A549 (cell line): Measurements from ENCODE around the gene SBF1. TPM values are rescaled to one million over a fixed set of nuclear protein-coding genes. Genes with fewer than 3 reads are reported as not detected.

ENCODE experiments used
- ATAC-seq, 2 experiments: fragments of 200-7000 bp in 1 of 2; fragments of >200 bp in 1 of 2; cut with Nextera tagmentation in 1 of 2; cut with Tn5 transposase in 1 of 2; 3 replicates each; pipeline versions ENCODE4 v1.8.0 to v1.9.1; 2018 to 2020; ENCODE audit warnings: mild to moderate bottlenecking in 1 of 2, moderate library complexity in 1 of 2
- CTCF ChIA-PET: fragments of 300-600 bp; sonication (Branson Sonifier 250); formaldehyde crosslinking; extraction: SDS; loops from one replicate; lab custom pipeline; 2021; ENCODE audit warnings: antibody characterized with exemption, inconsistent platforms; lab: Yijun Ruan, JAX
- POLR2A ChIA-PET: fragments of 350-600 bp; formaldehyde crosslinking; extraction: SDS; loops from one replicate; lab custom pipeline; 2021; ENCODE audit warnings: antibody characterized with exemption, inconsistent platforms; lab: Yijun Ruan, JAX
- DNase-seq, 2 experiments: peaks; one replicate each; pipeline versions ENCODE4 v3.0.0 to v3.0.0-alpha.2; 2011 to 2016; ENCODE audit warnings: low read depth in 1 of 2, low spot score in 1 of 2
- FAIRE-seq: peaks from 2 replicates; lab custom pipeline; 2011; peaks lifted over from hg19 to GRCh38; lab: Jason Lieb, UNC
- H3K27ac ChIP-seq, 2 experiments: fragments of >200 bp; sonication (Bioruptor Twin); formaldehyde crosslinking; 3 replicates each; pipeline ENCODE4 v1.5.1; 2016 to 2017
- H3K4me1 ChIP-seq: fragments of >200 bp; sonication (Bioruptor Twin); formaldehyde crosslinking; 3 replicates; pipeline ENCODE4 v1.6.1; 2016
- H3K4me2 ChIP-seq: fragments of >200 bp; sonication (Bioruptor Twin); formaldehyde crosslinking; 3 replicates; pipeline ENCODE4 v1.6.1; 2016
- H3K4me3 ChIP-seq: fragments of >200 bp; sonication (Bioruptor Twin); formaldehyde crosslinking; 3 replicates; pipeline ENCODE4 v1.5.1; 2016
- H3K9me3 ChIP-seq: fragments of >200 bp; sonication (Bioruptor Twin); formaldehyde crosslinking; 3 replicates; pipeline ENCODE4 v1.6.1; 2016
- CBX2 ChIP-seq: fragments of 200-600 bp; sonication (generic); IDR thresholded peaks from 2 replicates; pipeline ENCODE4 v1.6.1; 2016; ENCODE audit warnings: low read depth, mild to moderate bottlenecking, borderline replicate concordance
- EHMT2 ChIP-seq: fragments of 200-600 bp; sonication (generic); IDR thresholded peaks from 2 replicates; pipeline ENCODE4 v1.6.1; 2016; ENCODE audit warnings: antibody characterized with exemption, low read depth, mild to moderate bottlenecking, moderate library complexity
- FOSL2 ChIP-seq, 2 experiments: fragments of 450-650 bp in 1 of 2; fragments of >200 bp in 1 of 2; sonication (Bioruptor Twin) in 1 of 2; formaldehyde crosslinking; IDR thresholded peaks; 2 replicates each; pipeline versions ENCODE4 v1.5.0 to v1.6.1; 2016 to 2020; ENCODE audit warnings: mild to moderate bottlenecking in 1 of 2, moderate library complexity in 1 of 2
- MYC ChIP-seq: IDR thresholded peaks from 2 replicates; pipeline ENCODE4 v1.6.1; 2012; ENCODE audit warnings: mild to moderate bottlenecking, inconsistent platforms, low read length, improper control_type of control experiment, borderline replicate concordance
- RAD21 ChIP-seq, 2 experiments: fragments of >200 bp in 1 of 2; sonication (Bioruptor Twin) in 1 of 2; formaldehyde crosslinking in 1 of 2; IDR thresholded peaks in 1 of 2; conservative IDR thresholded peaks in 1 of 2; 2 replicates in 1 of 2; 3 replicates in 1 of 2; pipeline ENCODE4 v1.6.1; 2012 to 2018; ENCODE audit warnings: inconsistent platforms in 1 of 2
- RARB ChIP-seq: fragments of 250-450 bp; sonication (Bioruptor Pico); IDR thresholded peaks from 2 replicates; pipeline ENCODE4 v1.8.0; 2021; ENCODE audit warnings: mild to moderate bottlenecking, moderate library complexity
- RCOR1 ChIP-seq: fragments of 150-350 bp; IDR thresholded peaks from 2 replicates; pipeline ENCODE4 v1.6.1; 2014; ENCODE audit warnings: antibody characterized with exemption, low read length, low read depth
- RFX5 ChIP-seq: fragments of 450-650 bp; IDR thresholded peaks from 2 replicates; pipeline ENCODE4 v1.7.1; 2014; ENCODE audit warnings: antibody characterized with exemption, mild to moderate bottlenecking, moderate library complexity
- SMC3 ChIP-seq: fragments of >200 bp; sonication (Bioruptor Twin); formaldehyde crosslinking; IDR thresholded peaks from 3 replicates; pipeline ENCODE4 v1.6.1; 2018; ENCODE audit warnings: inconsistent platforms
- SREBF2 ChIP-seq: fragments of 450-650 bp; IDR thresholded peaks from 2 replicates; pipeline ENCODE4 v1.6.1; 2014; ENCODE audit warnings: mild to moderate bottlenecking, moderate library complexity
- TFCP2L1 ChIP-seq: fragments of 250-450 bp; sonication (Bioruptor Pico); IDR thresholded peaks from 2 replicates; pipeline ENCODE4 v1.5.0; 2021; ENCODE audit warnings: mild to moderate bottlenecking
- ZC3H11A ChIP-seq: fragments of 450-650 bp; IDR thresholded peaks from 2 replicates; pipeline ENCODE4 v1.6.1; 2014; ENCODE audit warnings: antibody characterized with exemption, mild to moderate bottlenecking
- ZFP36 ChIP-seq: fragments of 450-650 bp; IDR thresholded peaks from 2 replicates; pipeline ENCODE4 v1.6.1; 2014; ENCODE audit warnings: borderline replicate concordance; ENCODE audit not compliant: partially characterized antibody
- ZNF302 ChIP-seq: fragments of 250-450 bp; sonication (Bioruptor Pico); IDR thresholded peaks from 2 replicates; pipeline ENCODE4 v1.9.0; 2021; ENCODE audit warnings: inconsistent platforms, mild to moderate bottlenecking, moderate library complexity
- whole genome bisulfite sequencing: methylation state at CpG from one replicate; pipeline ENCODE4 v1.1.6; 2017; ENCODE audit errors: missing lambda C conversion rate; 5-methylcytosine and 5-hydroxymethylcytosine counted together
- polyA plus RNA-seq, 4 experiments: library from polyadenylated mRNA; depleted of rRNA in 3 of 4; stranded (reverse); fragments of >200 nt; fragmentation: RNase III in 1 of 4; extraction: RNeasy Plus Mini Kit Qiagen cat#74134 plus additional on column Dnase treatment in 1 of 4; gene quantifications; 2 replicates in 3 of 4; 3 replicates in 1 of 4; pipeline ENCODE4 v1.2.3, GENCODE V29; 2011 to 2017
- TF ChIP-seq, protein P1 (sequence below): fragments of 200-600 bp; sonication (generic); IDR thresholded peaks from 2 replicates; pipeline ENCODE4 v1.6.1; 2016; ENCODE audit warnings: antibody characterized with exemption, mild to moderate bottlenecking, moderate library complexity
- TF ChIP-seq, protein P2 (sequence below): fragments of 150-350 bp; IDR thresholded peaks from 2 replicates; pipeline ENCODE4 v1.6.1; 2014; ENCODE audit warnings: low read depth, mild to moderate bottlenecking, low read length
- TF ChIP-seq, protein P3 (sequence below): fragments of >200 bp; sonication (Bioruptor Twin); formaldehyde crosslinking; IDR thresholded peaks from 3 replicates; pipeline ENCODE4 v1.5.1; 2016
- TF ChIP-seq, protein P4 (sequence below): fragments of >200 bp; sonication (Bioruptor Twin); formaldehyde crosslinking; IDR thresholded peaks from 3 replicates; pipeline ENCODE4 v1.6.1; 2016
- TF ChIP-seq, protein P5 (sequence below): fragments of >200 bp; sonication (Bioruptor Twin); formaldehyde crosslinking; IDR thresholded peaks from 2 replicates; pipeline ENCODE4 v1.6.1; 2016
- TF ChIP-seq, protein P6 (sequence below): IDR thresholded peaks from 2 replicates; pipeline ENCODE4 v1.6.1; 2012

Gene SBF1
- polyA plus RNA-seq, 2 of the 4 experiments (the other 2 are of a cell fraction): 9.6 to 23.0 TPM

DNA sequence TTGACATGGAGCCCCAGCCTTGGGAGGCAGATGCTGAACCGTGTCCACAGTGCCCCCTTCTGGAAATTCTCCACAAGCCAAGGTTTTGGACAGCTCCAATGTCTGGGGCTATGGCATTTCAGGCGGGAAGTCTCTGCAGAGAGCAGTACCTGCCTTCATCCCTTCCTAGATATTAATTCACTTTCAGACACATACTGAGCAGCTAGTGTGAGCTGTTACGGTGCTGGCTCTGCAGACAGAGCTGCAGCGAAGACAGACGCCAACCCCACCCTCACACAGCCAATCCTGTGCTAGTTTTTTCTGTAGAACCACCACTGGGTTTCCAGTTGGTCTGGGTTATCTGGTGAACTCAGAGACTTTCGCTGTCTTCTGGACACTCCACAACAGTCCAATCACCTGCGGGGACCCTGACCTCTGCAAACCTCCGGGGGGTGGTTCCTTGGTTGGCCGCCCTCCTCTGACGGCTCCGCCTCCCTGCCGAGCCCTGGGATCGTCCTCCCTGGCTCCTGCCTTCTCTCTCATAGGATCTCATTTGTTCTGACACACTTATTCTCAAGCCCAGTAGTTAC is 23.6 kb upstream of the SBF1 start:
- TF ChIP-seq, protein P1, sequence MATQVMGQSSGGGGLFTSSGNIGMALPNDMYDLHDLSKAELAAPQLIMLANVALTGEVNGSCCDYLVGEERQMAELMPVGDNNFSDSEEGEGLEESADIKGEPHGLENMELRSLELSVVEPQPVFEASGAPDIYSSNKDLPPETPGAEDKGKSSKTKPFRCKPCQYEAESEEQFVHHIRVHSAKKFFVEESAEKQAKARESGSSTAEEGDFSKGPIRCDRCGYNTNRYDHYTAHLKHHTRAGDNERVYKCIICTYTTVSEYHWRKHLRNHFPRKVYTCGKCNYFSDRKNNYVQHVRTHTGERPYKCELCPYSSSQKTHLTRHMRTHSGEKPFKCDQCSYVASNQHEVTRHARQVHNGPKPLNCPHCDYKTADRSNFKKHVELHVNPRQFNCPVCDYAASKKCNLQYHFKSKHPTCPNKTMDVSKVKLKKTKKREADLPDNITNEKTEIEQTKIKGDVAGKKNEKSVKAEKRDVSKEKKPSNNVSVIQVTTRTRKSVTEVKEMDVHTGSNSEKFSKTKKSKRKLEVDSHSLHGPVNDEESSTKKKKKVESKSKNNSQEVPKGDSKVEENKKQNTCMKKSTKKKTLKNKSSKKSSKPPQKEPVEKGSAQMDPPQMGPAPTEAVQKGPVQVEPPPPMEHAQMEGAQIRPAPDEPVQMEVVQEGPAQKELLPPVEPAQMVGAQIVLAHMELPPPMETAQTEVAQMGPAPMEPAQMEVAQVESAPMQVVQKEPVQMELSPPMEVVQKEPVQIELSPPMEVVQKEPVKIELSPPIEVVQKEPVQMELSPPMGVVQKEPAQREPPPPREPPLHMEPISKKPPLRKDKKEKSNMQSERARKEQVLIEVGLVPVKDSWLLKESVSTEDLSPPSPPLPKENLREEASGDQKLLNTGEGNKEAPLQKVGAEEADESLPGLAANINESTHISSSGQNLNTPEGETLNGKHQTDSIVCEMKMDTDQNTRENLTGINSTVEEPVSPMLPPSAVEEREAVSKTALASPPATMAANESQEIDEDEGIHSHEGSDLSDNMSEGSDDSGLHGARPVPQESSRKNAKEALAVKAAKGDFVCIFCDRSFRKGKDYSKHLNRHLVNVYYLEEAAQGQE: peak; percentile 56; the same call in 1 of the 2 replicates
- TF ChIP-seq, protein P2, sequence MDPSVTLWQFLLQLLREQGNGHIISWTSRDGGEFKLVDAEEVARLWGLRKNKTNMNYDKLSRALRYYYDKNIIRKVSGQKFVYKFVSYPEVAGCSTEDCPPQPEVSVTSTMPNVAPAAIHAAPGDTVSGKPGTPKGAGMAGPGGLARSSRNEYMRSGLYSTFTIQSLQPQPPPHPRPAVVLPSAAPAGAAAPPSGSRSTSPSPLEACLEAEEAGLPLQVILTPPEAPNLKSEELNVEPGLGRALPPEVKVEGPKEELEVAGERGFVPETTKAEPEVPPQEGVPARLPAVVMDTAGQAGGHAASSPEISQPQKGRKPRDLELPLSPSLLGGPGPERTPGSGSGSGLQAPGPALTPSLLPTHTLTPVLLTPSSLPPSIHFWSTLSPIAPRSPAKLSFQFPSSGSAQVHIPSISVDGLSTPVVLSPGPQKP: no peak
- TF ChIP-seq SMC3 (peak; percentile 55), RAD21 (conservative IDR thresholded peaks at IDR 0.05 in 1 of 2, IDR thresholded peaks at IDR 0.05 in 1 of 2) (peak; percentile 60 to 70)
- TF ChIP-seq, protein P3, sequence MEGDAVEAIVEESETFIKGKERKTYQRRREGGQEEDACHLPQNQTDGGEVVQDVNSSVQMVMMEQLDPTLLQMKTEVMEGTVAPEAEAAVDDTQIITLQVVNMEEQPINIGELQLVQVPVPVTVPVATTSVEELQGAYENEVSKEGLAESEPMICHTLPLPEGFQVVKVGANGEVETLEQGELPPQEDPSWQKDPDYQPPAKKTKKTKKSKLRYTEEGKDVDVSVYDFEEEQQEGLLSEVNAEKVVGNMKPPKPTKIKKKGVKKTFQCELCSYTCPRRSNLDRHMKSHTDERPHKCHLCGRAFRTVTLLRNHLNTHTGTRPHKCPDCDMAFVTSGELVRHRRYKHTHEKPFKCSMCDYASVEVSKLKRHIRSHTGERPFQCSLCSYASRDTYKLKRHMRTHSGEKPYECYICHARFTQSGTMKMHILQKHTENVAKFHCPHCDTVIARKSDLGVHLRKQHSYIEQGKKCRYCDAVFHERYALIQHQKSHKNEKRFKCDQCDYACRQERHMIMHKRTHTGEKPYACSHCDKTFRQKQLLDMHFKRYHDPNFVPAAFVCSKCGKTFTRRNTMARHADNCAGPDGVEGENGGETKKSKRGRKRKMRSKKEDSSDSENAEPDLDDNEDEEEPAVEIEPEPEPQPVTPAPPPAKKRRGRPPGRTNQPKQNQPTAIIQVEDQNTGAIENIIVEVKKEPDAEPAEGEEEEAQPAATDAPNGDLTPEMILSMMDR: peak; percentile 61
- TF ChIP-seq, all 56 proteins: peak for 4
- peak; percentile 90 to 94 for ATAC-seq
- ChIA-PET POLR2A (interaction anchor here (0.7 to 0.8 kb wide), 2 partner anchors 9 to 27 kb away, joined by 3 read pairs; partner anchors contain the start of genes LMF2 and SCO2), CTCF (interaction anchor here (0.7 to 1.9 kb wide), 20 partner anchors 9 to 259 kb away, joined by 3 to 9 read pairs (median 4); partner anchors contain the start of genes LMF2, MIOX, NCAPH2 and SCO2)
- no peak for FAIRE-seq
- Histone ChIP-seq H3K27ac (no peak overlapping the region), H3K4me3 (0 out of 3 replicates have a peak overlapping the region, but pooled peaks have one; percentile 14), H3K4me1 (peaks cover 7% of the 10 kb centered on the region; the same call in 1 of the 3 replicates), H3K4me2 (peak overlapping the region; percentile 75), H3K9me3 (no peaks in the 10 kb centered on the region)
- DNase-seq: peak; percentile 65 to 72
- 5% methylated on average over 13 of the region's 13 CpGs for WGBS

DNA sequence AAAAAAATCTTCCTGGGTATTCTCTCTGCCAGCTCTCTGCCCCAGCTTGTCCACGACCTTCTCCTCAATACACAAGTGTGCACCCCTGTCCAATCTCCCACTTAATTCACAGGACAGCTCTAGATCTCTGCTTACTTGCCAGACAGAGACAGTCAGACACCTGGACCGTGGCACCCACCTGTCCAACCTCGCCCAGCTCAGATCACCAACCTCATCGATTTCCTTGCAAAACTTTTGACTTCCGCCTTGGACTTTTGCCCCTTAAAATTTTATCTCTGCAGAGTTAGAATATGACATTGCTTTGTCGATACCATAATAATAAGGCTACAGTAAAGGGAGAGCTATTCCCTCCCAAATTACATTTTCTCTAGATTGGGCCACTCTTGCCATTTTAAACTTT is 22.3 kb upstream of the SBF1 start:
- FAIRE-seq (no peak), DNase-seq (no peak), ATAC-seq (no peak)
- POLR2A ChIA-PET: no interaction called here
- Histone ChIP-seq H3K4me2 (no peak overlapping the region), H3K9me3 (no peaks in the 10 kb centered on the region), H3K4me1 (peaks cover 7% of the 10 kb centered on the region; the same call in 1 of the 3 replicates), H3K4me3 (no peak overlapping the region), H3K27ac (no peak overlapping the region)
- CTCF ChIA-PET: interaction anchor here (0.7 to 1.9 kb wide), 9 partner anchors 10 to 260 kb away, joined by 3 to 9 read pairs (median 5); partner anchors contain the start of gene MIOX
- WGBS: 72% methylated on average over 6 of the region's 6 CpGs
- TF ChIP-seq, protein P4, sequence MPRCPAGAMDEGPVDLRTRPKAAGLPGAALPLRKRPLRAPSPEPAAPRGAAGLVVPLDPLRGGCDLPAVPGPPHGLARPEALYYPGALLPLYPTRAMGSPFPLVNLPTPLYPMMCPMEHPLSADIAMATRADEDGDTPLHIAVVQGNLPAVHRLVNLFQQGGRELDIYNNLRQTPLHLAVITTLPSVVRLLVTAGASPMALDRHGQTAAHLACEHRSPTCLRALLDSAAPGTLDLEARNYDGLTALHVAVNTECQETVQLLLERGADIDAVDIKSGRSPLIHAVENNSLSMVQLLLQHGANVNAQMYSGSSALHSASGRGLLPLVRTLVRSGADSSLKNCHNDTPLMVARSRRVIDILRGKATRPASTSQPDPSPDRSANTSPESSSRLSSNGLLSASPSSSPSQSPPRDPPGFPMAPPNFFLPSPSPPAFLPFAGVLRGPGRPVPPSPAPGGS: no peak
- no peak for TF ChIP-seq RCOR1
- TF ChIP-seq MYC: no peak
- TF ChIP-seq, protein P2: no peak
- no peak for TF ChIP-seq CBX2
- no peak for TF ChIP-seq RFX5
- no peak for TF ChIP-seq TFCP2L1 (CRISPR knock-in tag)
- no peak for TF ChIP-seq RARB (CRISPR knock-in tag)
- TF ChIP-seq, protein P3: no peak
- TF ChIP-seq FOSL2 (IDR thresholded peaks at IDR 0.05): no peak
- TF ChIP-seq FOSL2 (CRISPR knock-in tag; IDR thresholded peaks at IDR 0.05): no peak
- no peak for TF ChIP-seq ZC3H11A
- TF ChIP-seq, protein P5, sequence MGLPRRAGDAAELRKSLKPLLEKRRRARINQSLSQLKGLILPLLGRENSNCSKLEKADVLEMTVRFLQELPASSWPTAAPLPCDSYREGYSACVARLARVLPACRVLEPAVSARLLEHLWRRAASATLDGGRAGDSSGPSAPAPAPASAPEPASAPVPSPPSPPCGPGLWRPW: no peak
- no peak for TF ChIP-seq ZFP36
- no peak for TF ChIP-seq ZNF302 (CRISPR knock-in tag)
- no peak for TF ChIP-seq SREBF2
- TF ChIP-seq, protein P6, sequence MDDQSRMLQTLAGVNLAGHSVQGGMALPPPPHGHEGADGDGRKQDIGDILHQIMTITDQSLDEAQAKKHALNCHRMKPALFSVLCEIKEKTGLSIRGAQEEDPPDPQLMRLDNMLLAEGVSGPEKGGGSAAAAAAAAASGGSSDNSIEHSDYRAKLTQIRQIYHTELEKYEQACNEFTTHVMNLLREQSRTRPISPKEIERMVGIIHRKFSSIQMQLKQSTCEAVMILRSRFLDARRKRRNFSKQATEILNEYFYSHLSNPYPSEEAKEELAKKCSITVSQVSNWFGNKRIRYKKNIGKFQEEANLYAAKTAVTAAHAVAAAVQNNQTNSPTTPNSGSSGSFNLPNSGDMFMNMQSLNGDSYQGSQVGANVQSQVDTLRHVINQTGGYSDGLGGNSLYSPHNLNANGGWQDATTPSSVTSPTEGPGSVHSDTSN: no peak
- TF ChIP-seq EHMT2: no peak
